ENCODE measurements around the gene HMMR.

HMMR gene

GRCh38 chr5:163525096-163525495, 64.7 kb downstream of the HMMR start:
- Histone ChIP-seq H4K20me1 (ENCODE audit: insufficient read depth, low read length) (no peaks in the 10 kb centered on the region), H3K9me2 (replicated peaks; ENCODE audit: insufficient read depth, low read length) (no peaks in the 10 kb centered on the region), H3K9ac (ENCODE audit: low read length) (no peak overlapping the region), H3K9me3 (replicated peaks; ENCODE audit: insufficient read depth, low read length) (no peaks in the 10 kb centered on the region), H3K36me3 (replicated peaks; ENCODE audit: insufficient read depth, low read length) (no peaks in the 10 kb centered on the region), H3K4me1 (ENCODE audit: low read length) (no peaks in the 10 kb centered on the region), H3K27me3 (replicated peaks; ENCODE audit: insufficient read depth, low read length) (no peaks in the 10 kb centered on the region), H3K4me2 (ENCODE audit: low read depth, low read length) (no peak overlapping the region), H3F3A (ENCODE audit: insufficient read depth, low read length) (no peaks in the 10 kb centered on the region), H2AFZ (ENCODE audit: low read length) (no peak overlapping the region), H3K79me2 (ENCODE audit: low read length) (no peaks in the 10 kb centered on the region), H3K4me3 (ENCODE audit: low read length) (no peak overlapping the region), H3K27ac (ENCODE audit: low read length) (no peak overlapping the region)
- TF ChIP-seq CTCF (IDR thresholded peaks at IDR 0.05; ENCODE audit: low read length) (no peak), EZH2 (optimal IDR thresholded peaks at IDR 0.05; ENCODE audit: low read depth, low read length) (no peak), EZH2phosphoT487 (IDR thresholded peaks at IDR 0.05; ENCODE audit: low read length) (no peak)
- no peak for DNase-seq

DNA sequence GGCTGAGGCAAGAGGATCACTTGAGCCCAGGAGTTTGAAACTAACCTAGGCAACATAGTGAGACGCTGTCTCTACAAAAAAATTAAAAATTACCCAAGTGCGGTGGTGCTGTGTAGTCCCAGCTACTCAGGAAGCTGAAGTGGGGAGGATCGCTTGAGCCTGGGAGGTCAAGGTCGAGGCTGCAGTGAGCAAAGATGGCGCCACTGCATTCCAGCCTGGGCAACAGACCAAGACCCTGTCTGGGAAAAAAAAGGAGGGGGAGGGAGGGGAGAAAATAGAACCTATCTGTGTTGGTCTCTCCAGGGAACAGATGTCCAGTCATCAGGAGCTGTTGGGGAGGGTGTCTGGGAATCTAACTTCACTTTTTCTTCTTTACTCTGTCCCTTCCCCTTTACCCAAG, 69.3 kb downstream of the HMMR start:
- Histone ChIP-seq H3K9ac (ENCODE audit: low read length) (no peak overlapping the region), H2AFZ (ENCODE audit: low read length) (no peak overlapping the region), H3K79me2 (ENCODE audit: low read length) (no peaks in the 10 kb centered on the region), H3K4me2 (ENCODE audit: low read depth, low read length) (no peak overlapping the region), H3F3A (ENCODE audit: insufficient read depth, low read length) (no peaks in the 10 kb centered on the region), H3K4me3 (ENCODE audit: low read length) (no peak overlapping the region), H3K9me2 (replicated peaks; ENCODE audit: insufficient read depth, low read length) (no peaks in the 10 kb centered on the region), H3K9me3 (replicated peaks; ENCODE audit: insufficient read depth, low read length) (no peaks in the 10 kb centered on the region), H3K27ac (ENCODE audit: low read length) (no peak overlapping the region), H3K4me1 (ENCODE audit: low read length) (no peaks in the 10 kb centered on the region), H3K36me3 (replicated peaks; ENCODE audit: insufficient read depth, low read length) (no peaks in the 10 kb centered on the region), H4K20me1 (ENCODE audit: insufficient read depth, low read length) (no peaks in the 10 kb centered on the region), H3K27me3 (replicated peaks; ENCODE audit: insufficient read depth, low read length) (no peaks in the 10 kb centered on the region)
- TF ChIP-seq EZH2phosphoT487 (IDR thresholded peaks at IDR 0.05; ENCODE audit: low read length): no peak
- TF ChIP-seq EZH2 (optimal IDR thresholded peaks at IDR 0.05; ENCODE audit: low read depth, low read length): no peak
- no peak for TF ChIP-seq CTCF (IDR thresholded peaks at IDR 0.05; ENCODE audit: low read length)
- no peak for DNase-seq

- no peaks in the 10 kb centered on the region for H3K9me3 ChIP-seq (replicated peaks; ENCODE audit: insufficient read depth, low read length)
- no peak overlapping the region for H2AFZ ChIP-seq (ENCODE audit: low read length)
- H3K4me2 ChIP-seq (ENCODE audit: low read depth, low read length): no peak overlapping the region
- TF ChIP-seq EZH2 (optimal IDR thresholded peaks at IDR 0.05; ENCODE audit: low read depth, low read length): no peak
- H3K27me3 ChIP-seq (replicated peaks; ENCODE audit: insufficient read depth, low read length): no peaks in the 10 kb centered on the region
- no peaks in the 10 kb centered on the region for H3F3A ChIP-seq (ENCODE audit: insufficient read depth, low read length)
- H3K36me3 ChIP-seq (replicated peaks; ENCODE audit: insufficient read depth, low read length): no peaks in the 10 kb centered on the region
- no peak for DNase-seq
- no peak overlapping the region for H3K4me3 ChIP-seq (ENCODE audit: low read length)
- H3K79me2 ChIP-seq (ENCODE audit: low read length): no peaks in the 10 kb centered on the region
- H3K9ac ChIP-seq (ENCODE audit: low read length): no peak overlapping the region
- H3K9me2 ChIP-seq (replicated peaks; ENCODE audit: insufficient read depth, low read length): no peaks in the 10 kb centered on the region
- H3K4me1 ChIP-seq (ENCODE audit: low read length): no peaks in the 10 kb centered on the region
- no peak overlapping the region for H3K27ac ChIP-seq (ENCODE audit: low read length)
- no peaks in the 10 kb centered on the region for H4K20me1 ChIP-seq (ENCODE audit: insufficient read depth, low read length)
Measured at GRCh38 chr5:163531272-163531671, 70.8 kb downstream of the HMMR start.

DNA sequence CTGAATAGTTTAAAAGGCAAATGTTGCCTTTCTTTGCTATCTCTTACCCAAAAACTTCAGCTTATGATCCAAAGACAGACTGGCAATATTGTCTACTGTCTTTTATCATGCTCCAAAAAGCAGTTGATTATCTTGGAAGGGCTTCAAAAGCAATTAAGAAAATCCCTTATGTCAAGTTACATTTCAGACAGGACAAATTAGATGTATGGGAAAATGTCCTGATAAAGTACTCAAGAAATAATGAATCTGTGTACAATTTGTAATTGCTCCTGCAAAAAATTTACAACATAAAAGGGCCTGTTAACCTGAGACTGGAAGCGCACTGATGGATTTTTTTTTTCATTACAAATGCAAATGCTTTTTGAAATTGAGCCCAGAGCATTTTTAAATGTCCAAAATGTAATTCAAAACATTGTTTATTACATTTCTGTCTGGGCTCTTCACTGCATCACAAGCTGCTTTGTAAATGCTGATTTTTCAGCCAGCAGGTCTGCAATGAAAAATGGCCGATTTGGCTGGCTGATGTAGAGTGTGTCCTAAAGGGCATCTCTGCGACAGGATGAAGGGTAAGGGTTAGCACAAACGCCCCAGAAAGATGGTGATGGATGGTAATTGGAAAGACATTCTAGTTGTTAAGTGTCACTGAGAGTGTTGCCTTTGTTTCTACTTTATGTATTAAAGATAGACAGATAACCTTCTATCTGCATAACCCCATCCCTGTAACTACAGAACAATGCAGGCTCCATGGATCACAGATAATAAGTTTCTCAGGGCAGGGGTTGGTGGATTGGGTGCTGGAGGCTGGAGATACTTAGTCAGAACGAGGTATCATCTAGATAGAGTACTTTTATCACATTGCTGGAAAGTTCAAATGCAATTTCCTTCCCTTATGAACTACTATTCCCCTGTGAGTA, 72.0 kb downstream of the HMMR start:
- H3K27me3 ChIP-seq (replicated peaks; ENCODE audit: insufficient read depth, low read length): no peaks in the 10 kb centered on the region
- H2AFZ ChIP-seq (ENCODE audit: low read length): no peak overlapping the region
- no peak overlapping the region for H3K9ac ChIP-seq (ENCODE audit: low read length)
- H3K9me3 ChIP-seq (replicated peaks; ENCODE audit: insufficient read depth, low read length): no peaks in the 10 kb centered on the region
- no peaks in the 10 kb centered on the region for H3K9me2 ChIP-seq (replicated peaks; ENCODE audit: insufficient read depth, low read length)
- TF ChIP-seq EZH2phosphoT487 (IDR thresholded peaks at IDR 0.05; ENCODE audit: low read length): no peak
- no peak for TF ChIP-seq CTCF (IDR thresholded peaks at IDR 0.05; ENCODE audit: low read length)
- no peak for TF ChIP-seq EZH2 (optimal IDR thresholded peaks at IDR 0.05; ENCODE audit: low read depth, low read length)
- H3K36me3 ChIP-seq (replicated peaks; ENCODE audit: insufficient read depth, low read length): no peaks in the 10 kb centered on the region
- H3K4me1 ChIP-seq (ENCODE audit: low read length): no peaks in the 10 kb centered on the region
- DNase-seq: no peak
- H3K27ac ChIP-seq (ENCODE audit: low read length): no peak overlapping the region
- H3K79me2 ChIP-seq (ENCODE audit: low read length): no peaks in the 10 kb centered on the region
- H3F3A ChIP-seq (ENCODE audit: insufficient read depth, low read length): no peaks in the 10 kb centered on the region
- H3K4me2 ChIP-seq (ENCODE audit: low read depth, low read length): no peak overlapping the region
- H3K4me3 ChIP-seq (ENCODE audit: low read length): no peak overlapping the region
- no peaks in the 10 kb centered on the region for H4K20me1 ChIP-seq (ENCODE audit: insufficient read depth, low read length)
